Upper lobe of right lung (tissue), 1 donor: ENCODE data around the gene BNC2. TPM values are rescaled to one million over a fixed set of nuclear protein-coding genes. Genes with fewer than 3 reads are reported as not detected.

Experiments used
- ATAC-seq: fragments of 200-7000 bp; cut with Tn5 transposase; one replicate; pipeline ENCODE4 v1.9.1; 2020; ENCODE audit warnings: mild to moderate bottlenecking, moderate library complexity
- DNase-seq: peaks from one replicate; pipeline ENCODE4 v3.0.0-alpha.2; 2020
- H3K27ac ChIP-seq: fragments of 200-600 bp; one replicate; pipeline ENCODE4 v1.8.0; 2022
- H3K27me3 ChIP-seq: fragments of 200-600 bp; one replicate; pipeline ENCODE4 v1.8.0; 2022; ENCODE audit warnings: mild to moderate bottlenecking
- H3K36me3 ChIP-seq: fragments of 200-600 bp; one replicate; pipeline ENCODE4 v1.8.0; 2022
- H3K4me1 ChIP-seq: fragments of 200-600 bp; one replicate; pipeline ENCODE4 v1.8.0; 2022
- H3K4me3 ChIP-seq: fragments of 200-600 bp; one replicate; pipeline ENCODE4 v1.8.0; 2022; ENCODE audit warnings: mild to moderate bottlenecking
- H3K9me3 ChIP-seq: fragments of 200-600 bp; one replicate; pipeline ENCODE4 v1.8.0; 2022
- intact Hi-C: fragments of 100-400 bp; cut with DNase I; formaldehyde crosslinking; loops from one replicate; pipeline ENCODE4 v1.11.0; 2022
- total RNA-seq: library from RNA; stranded (reverse); fragmentation: NEBNext Ultra II Directional; extraction: Animal tissue kit (Norgen Biotek cat#: 25700); gene quantifications from one replicate; pipeline ENCODE4 v1.2.1, GENCODE V29; 2021
- TF ChIP-seq, protein P1 (sequence below): fragments of 200-600 bp; IDR thresholded peaks from one replicate; pipeline ENCODE4 v1.8.0; 2022; ENCODE audit warnings: antibody characterized with exemption
- donor health status: DM: no; HTN: yes; CAD: no; lungs with severe emphysema.

The BNC2 gene
- total RNA-seq, 1 donor from 2014 or later: 18.1 TPM

DNA sequence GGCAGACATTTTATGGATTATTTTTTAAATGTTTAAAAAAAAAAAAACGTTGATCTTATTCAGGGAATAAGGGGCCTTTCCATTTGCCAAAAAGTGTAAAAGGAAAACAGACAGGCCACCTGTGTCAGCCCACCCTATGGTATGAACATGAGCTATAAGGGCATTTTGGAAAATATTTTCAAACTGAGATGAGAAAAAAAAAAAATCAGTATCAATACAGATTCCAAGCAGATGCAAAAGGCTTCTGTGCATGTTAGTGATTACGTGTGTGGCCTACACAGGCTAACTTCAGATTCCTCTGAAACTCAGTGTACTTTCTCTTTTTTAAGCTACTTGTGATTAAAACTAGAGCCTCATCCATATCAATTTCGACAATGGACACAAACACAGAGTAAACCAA, 189.9 kb downstream of the BNC2 start:
- TF ChIP-seq, protein P1, sequence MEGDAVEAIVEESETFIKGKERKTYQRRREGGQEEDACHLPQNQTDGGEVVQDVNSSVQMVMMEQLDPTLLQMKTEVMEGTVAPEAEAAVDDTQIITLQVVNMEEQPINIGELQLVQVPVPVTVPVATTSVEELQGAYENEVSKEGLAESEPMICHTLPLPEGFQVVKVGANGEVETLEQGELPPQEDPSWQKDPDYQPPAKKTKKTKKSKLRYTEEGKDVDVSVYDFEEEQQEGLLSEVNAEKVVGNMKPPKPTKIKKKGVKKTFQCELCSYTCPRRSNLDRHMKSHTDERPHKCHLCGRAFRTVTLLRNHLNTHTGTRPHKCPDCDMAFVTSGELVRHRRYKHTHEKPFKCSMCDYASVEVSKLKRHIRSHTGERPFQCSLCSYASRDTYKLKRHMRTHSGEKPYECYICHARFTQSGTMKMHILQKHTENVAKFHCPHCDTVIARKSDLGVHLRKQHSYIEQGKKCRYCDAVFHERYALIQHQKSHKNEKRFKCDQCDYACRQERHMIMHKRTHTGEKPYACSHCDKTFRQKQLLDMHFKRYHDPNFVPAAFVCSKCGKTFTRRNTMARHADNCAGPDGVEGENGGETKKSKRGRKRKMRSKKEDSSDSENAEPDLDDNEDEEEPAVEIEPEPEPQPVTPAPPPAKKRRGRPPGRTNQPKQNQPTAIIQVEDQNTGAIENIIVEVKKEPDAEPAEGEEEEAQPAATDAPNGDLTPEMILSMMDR: no peak
- intact Hi-C loops: no loop called here
- no peaks in the 10 kb centered on the region for H3K27me3 ChIP-seq
- no peaks in the 10 kb centered on the region for H3K9me3 ChIP-seq
- H3K4me3 ChIP-seq: no peak overlapping the region
- H3K27ac ChIP-seq: no peak overlapping the region
- no peak for ATAC-seq
- DNase-seq: no peak
- no peaks in the 10 kb centered on the region for H3K36me3 ChIP-seq
- no peaks in the 10 kb centered on the region for H3K4me1 ChIP-seq

- ATAC-seq (no peak), DNase-seq (no peak)
- Histone ChIP-seq H3K27me3 (no peaks in the 10 kb centered on the region), H3K4me1 (no peaks in the 10 kb centered on the region), H3K36me3 (no peaks in the 10 kb centered on the region), H3K9me3 (no peaks in the 10 kb centered on the region), H3K27ac (no peak overlapping the region), H3K4me3 (no peak overlapping the region)
- intact Hi-C loops: no loop called here
- TF ChIP-seq, protein P1: no peak
Observed at GRCh38 chr9:16679327-16679821, 191.1 kb downstream of the BNC2 start.

GRCh38 chr9:16676519-16676918, 194.0 kb downstream of the BNC2 start:
- Histone ChIP-seq H3K9me3 (no peaks in the 10 kb centered on the region), H3K27me3 (no peaks in the 10 kb centered on the region), H3K27ac (no peak overlapping the region), H3K4me3 (no peak overlapping the region), H3K36me3 (no peaks in the 10 kb centered on the region), H3K4me1 (no peaks in the 10 kb centered on the region)
- DNase-seq (no peak), ATAC-seq (no peak)
- TF ChIP-seq, protein P1: no peak
- intact Hi-C loops: no loop called here

GRCh38 chr9:16675131-16675530, 195.3 kb downstream of the BNC2 start:
- H3K4me3 ChIP-seq: no peak overlapping the region
- no peak overlapping the region for H3K27ac ChIP-seq
- DNase-seq: no peak
- H3K27me3 ChIP-seq: no peaks in the 10 kb centered on the region
- ATAC-seq: no peak
- intact Hi-C loops: no loop called here
- TF ChIP-seq, protein P1: no peak
- no peaks in the 10 kb centered on the region for H3K36me3 ChIP-seq
- no peaks in the 10 kb centered on the region for H3K9me3 ChIP-seq
- no peaks in the 10 kb centered on the region for H3K4me1 ChIP-seq

GRCh38 chr9:16673171-16673570, 197.3 kb downstream of the BNC2 start:
- Histone ChIP-seq H3K9me3 (no peaks in the 10 kb centered on the region), H3K4me1 (no peaks in the 10 kb centered on the region), H3K27me3 (no peaks in the 10 kb centered on the region), H3K27ac (no peak overlapping the region), H3K36me3 (no peaks in the 10 kb centered on the region), H3K4me3 (no peak overlapping the region)
- ATAC-seq (no peak), DNase-seq (no peak)
- TF ChIP-seq, protein P1: no peak
- intact Hi-C loops: no loop called here

DNA sequence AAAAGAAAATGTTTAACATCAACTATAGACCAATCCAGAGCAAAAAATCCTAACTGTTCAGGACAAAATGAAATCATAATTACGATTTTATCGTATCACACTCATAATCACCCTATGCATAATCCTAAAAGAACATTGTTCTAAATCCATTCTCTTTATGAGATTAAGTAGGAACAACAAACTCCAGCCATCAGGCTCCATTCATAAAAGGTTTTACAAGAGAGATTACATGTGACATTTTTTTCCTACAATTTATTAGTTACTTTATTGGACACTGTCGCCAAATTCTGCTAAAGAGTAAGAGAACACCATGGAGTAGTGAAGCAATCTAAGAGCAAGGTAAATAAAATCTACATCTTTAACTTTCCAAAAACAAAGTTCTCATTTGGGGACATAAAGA, 198.0 kb downstream of the BNC2 start:
- TF ChIP-seq, protein P1: no peak
- ATAC-seq (no peak), DNase-seq (no peak)
- intact Hi-C loops: no loop called here
- Histone ChIP-seq H3K4me3 (no peak overlapping the region), H3K4me1 (no peaks in the 10 kb centered on the region), H3K9me3 (no peaks in the 10 kb centered on the region), H3K27me3 (no peaks in the 10 kb centered on the region), H3K27ac (no peak overlapping the region), H3K36me3 (no peaks in the 10 kb centered on the region)
